Suprapubic skin (tissue), 4 donors: Measurements from ENCODE around the gene MFNG.

Experiments used
- EP300 ChIP-seq: sonication (generic); formaldehyde crosslinking; IDR thresholded peaks from one replicate; pipeline ENCODE4 v1.6.1; 2017; ENCODE audit warnings: antibody characterized with exemption
- POLR2A ChIP-seq, 2 donors: fragments of 450-650 bp; IDR thresholded peaks; one replicate each; pipeline ENCODE4 v1.6.1; 2017; ENCODE audit warnings: antibody characterized with exemption in 2 of 2, mild to moderate bottlenecking in 2 of 2, moderate library complexity in 2 of 2
- POLR2AphosphoS5 ChIP-seq, 3 donors: sonication (generic); formaldehyde crosslinking; IDR thresholded peaks; one replicate each; pipeline ENCODE4 v1.6.1; 2017; ENCODE audit warnings: antibody characterized with exemption in 3 of 3
- TF ChIP-seq, protein P1 (sequence below), 2 donors: fragments of 200-600 bp in 1 of 2; fragments of 450-650 bp in 1 of 2; sonication (generic) in 1 of 2; IDR thresholded peaks; one replicate each; pipeline ENCODE4 v1.5.1; 2016 to 2019; ENCODE audit warnings: antibody characterized with exemption in 2 of 2, mild to moderate bottlenecking in 1 of 2, moderate library complexity in 1 of 2

DNA sequence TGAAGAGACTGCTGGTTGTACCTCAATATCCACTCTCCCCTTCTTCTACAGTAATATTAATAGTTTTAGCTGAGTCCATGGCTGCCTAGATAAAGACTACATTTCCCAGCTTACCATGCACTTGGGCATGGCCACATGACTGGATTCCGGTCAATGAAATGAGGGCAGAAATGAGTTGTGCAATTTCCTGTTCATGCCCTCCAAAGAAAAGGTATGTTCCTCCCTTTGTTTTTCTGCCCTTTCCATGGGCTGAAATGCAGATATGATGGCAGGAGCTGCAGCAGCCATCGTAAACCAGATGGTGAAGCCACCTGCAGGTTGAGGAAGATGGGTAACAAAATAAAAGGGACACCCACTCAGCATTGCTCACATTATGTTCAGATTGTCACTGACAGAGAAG, 43.6 kb downstream of the MFNG start:
- TF ChIP-seq, protein P1, sequence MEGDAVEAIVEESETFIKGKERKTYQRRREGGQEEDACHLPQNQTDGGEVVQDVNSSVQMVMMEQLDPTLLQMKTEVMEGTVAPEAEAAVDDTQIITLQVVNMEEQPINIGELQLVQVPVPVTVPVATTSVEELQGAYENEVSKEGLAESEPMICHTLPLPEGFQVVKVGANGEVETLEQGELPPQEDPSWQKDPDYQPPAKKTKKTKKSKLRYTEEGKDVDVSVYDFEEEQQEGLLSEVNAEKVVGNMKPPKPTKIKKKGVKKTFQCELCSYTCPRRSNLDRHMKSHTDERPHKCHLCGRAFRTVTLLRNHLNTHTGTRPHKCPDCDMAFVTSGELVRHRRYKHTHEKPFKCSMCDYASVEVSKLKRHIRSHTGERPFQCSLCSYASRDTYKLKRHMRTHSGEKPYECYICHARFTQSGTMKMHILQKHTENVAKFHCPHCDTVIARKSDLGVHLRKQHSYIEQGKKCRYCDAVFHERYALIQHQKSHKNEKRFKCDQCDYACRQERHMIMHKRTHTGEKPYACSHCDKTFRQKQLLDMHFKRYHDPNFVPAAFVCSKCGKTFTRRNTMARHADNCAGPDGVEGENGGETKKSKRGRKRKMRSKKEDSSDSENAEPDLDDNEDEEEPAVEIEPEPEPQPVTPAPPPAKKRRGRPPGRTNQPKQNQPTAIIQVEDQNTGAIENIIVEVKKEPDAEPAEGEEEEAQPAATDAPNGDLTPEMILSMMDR (IDR thresholded peaks at IDR 0.05): no peak
- TF ChIP-seq EP300 (no peak), POLR2A (IDR thresholded peaks at IDR 0.05) (no peak), POLR2AphosphoS5 (IDR thresholded peaks at IDR 0.05) (no peak)
